Transverse colon (tissue), 4 donors: Measurements from ENCODE around the gene DNPEP.

Experiments used
- CTCF ChIP-seq, 5 experiments: fragments of 200-600 bp in 3 of 5; fragments of 450-650 bp in 2 of 5; sonication (generic) in 3 of 5; IDR thresholded peaks; 1 replicate in 2 of 5; 2 replicates in 3 of 5; pipeline ENCODE4 v1.5.1; 2016 to 2017; ENCODE audit warnings: antibody characterized with exemption in 5 of 5, inconsistent platforms in 3 of 5, mild to moderate bottlenecking in 2 of 5, moderate library complexity in 1 of 5
- POLR2A ChIP-seq: fragments of 450-650 bp; IDR thresholded peaks from one replicate; pipeline ENCODE4 v1.6.1; 2016; ENCODE audit warnings: antibody characterized with exemption, mild to moderate bottlenecking, moderate library complexity
- POLR2AphosphoS5 ChIP-seq, 3 donors: sonication (generic); formaldehyde crosslinking; IDR thresholded peaks; one replicate each; pipeline ENCODE4 v1.6.1; 2016; ENCODE audit warnings: antibody characterized with exemption in 3 of 3

DNA sequence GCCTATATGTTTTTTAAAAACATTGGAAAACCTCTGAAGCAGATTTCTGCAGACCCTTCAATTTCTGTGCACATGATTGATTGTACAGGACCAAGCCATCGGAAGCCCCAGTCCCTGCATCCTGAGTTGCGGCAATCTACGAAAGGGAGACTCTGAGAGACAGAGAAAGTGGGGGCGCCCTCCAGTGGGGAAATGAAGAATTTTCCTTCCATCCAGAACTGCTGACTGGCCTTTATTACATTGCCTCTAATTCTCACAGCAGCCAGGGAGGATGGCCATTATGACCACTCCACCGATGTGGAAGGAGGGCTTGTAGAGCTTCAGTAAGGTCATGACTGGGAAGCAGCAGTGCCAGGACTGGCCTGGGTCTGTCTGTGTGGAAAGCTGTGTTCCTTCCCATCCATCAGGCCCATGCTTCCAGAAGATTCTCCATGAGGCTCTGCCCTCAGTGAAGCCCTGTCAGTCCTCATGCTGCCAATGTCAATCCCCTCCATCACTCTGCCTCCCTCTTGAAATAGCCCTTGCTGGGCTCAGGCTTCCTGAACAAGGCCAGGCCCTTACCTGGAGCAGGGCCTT lies 35.2 kb downstream of the DNPEP start:
- no peak for TF ChIP-seq POLR2A
- TF ChIP-seq CTCF (IDR thresholded peaks at IDR 0.05), result peak; percentile 58 to 67 (median 60)
- no peak for TF ChIP-seq POLR2AphosphoS5 (IDR thresholded peaks at IDR 0.05)
